Spleen (tissue), 7 donors: ENCODE measurements around the gene SETD7.

Experiments used
- POLR2A ChIP-seq, 3 donors: fragments of 450-650 bp; IDR thresholded peaks; one replicate each; pipeline ENCODE4 v1.5.1; 2017; ENCODE audit warnings: antibody characterized with exemption in 3 of 3, mild to moderate bottlenecking in 1 of 3
- POLR2AphosphoS5 ChIP-seq, 3 donors: sonication (generic); formaldehyde crosslinking; IDR thresholded peaks; one replicate each; pipeline ENCODE4 v1.5.1; 2017; ENCODE audit warnings: antibody characterized with exemption in 3 of 3
- TF ChIP-seq, protein P1 (sequence below), 11 experiments: fragments of 200-600 bp in 7 of 11; fragments of 450-650 bp in 4 of 11; sonication (generic) in 4 of 11; IDR thresholded peaks in 8 of 11; conservative IDR thresholded peaks in 3 of 11; 1 replicate in 7 of 11; 2 replicates in 4 of 11; pipeline versions ENCODE4 v1.4.0 to v1.8.0; 2016 to 2021; ENCODE audit warnings: antibody characterized with exemption in 11 of 11, inconsistent platforms in 4 of 11, mild to moderate bottlenecking in 1 of 11
- donor health status: DM: no; HTN: no; CAD: no; lungs with moderate emphysema.
- donor health status: DM: no; HTN: no; CAD: no.
- donor health status: DM: no; HTN: no; CAD: no.

DNA sequence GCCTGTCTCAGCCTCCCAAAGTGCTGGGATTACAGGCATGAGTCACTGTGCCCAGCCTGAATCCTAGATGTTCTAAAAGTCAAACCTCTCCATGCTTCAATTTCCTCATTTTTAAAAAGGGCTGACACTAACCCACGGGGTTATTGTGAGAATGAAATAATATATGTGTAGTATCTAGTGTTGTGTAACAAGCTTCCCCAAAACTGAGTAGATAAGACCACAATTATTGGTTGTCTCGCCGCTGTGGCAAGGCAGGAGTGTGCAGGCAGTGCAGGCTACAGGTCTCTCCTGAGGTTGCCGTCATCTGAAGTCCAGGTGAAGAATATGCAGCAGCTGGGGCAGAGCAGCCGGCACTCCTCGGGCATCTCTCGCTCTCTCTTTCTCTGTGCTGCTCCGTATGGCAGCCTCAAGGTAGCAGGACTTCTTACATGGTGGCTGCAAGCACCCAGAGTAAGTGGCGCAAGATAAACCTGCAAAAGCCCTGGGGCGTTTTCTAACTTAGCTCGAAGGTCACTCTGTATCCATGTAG is 71.2 kb downstream of the SETD7 start:
- TF ChIP-seq, protein P1, sequence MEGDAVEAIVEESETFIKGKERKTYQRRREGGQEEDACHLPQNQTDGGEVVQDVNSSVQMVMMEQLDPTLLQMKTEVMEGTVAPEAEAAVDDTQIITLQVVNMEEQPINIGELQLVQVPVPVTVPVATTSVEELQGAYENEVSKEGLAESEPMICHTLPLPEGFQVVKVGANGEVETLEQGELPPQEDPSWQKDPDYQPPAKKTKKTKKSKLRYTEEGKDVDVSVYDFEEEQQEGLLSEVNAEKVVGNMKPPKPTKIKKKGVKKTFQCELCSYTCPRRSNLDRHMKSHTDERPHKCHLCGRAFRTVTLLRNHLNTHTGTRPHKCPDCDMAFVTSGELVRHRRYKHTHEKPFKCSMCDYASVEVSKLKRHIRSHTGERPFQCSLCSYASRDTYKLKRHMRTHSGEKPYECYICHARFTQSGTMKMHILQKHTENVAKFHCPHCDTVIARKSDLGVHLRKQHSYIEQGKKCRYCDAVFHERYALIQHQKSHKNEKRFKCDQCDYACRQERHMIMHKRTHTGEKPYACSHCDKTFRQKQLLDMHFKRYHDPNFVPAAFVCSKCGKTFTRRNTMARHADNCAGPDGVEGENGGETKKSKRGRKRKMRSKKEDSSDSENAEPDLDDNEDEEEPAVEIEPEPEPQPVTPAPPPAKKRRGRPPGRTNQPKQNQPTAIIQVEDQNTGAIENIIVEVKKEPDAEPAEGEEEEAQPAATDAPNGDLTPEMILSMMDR (IDR thresholded peaks at IDR 0.05 in 8 of 11, conservative IDR thresholded peaks at IDR 0.05 in 3 of 11), result no peak
- TF ChIP-seq POLR2A (IDR thresholded peaks at IDR 0.05) (no peak), POLR2AphosphoS5 (IDR thresholded peaks at IDR 0.05) (no peak)
